NCI-H774 (cell line): Measurements from ENCODE around the gene TPX2.
"Not testable (repeated sequence)": the region's sequence is repeated elsewhere in the genome, so short reads cannot be mapped to it uniquely, and the experiment has no call there.

Experiments used
- DNase-seq: peaks from one replicate; lab custom pipeline; 2025; lab: John Stamatoyannopoulos, UW

Gene TPX2

DNA sequence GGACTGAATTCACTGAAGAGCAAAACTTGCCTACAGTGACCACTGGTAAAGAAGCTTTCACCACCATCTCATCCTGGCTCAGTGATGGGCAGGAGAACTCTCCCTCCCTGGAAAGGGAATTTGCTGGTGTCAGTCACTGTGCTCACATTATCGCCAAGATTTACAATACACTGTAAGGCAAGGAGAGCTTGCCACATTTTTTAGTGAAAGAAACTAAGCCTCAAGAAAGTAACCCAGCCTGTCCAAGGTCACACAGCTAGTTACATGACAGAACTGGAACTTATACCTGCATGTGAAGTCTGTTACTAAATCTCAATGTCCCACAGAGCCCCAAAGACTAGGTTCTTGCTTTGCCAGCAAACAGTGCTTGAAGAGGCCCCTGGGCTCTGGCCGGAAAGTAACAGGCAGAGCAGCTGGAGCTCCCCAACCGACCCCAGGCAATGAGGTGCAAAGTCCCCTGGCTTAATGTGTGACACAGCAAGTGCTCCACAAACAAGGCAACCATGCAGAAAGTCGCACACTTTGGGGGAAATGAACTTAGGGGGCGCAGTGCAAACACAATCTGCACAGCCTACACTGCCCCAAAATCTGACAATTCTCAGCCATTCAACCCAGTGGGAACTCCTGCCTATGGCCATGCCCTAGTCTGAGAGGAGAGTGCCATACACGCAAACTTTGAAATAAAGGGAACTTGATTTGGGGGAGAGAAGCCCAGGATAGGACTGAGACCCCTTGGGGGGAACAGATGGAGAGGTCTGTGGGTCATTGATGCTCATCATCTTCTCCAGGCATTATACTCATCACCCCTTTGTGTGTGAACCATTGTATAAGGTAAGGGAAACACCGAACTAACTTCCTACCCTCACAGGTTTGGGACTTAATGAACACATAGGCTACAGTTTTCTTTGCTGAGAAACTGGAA, 18.3 kb upstream of the TPX2 start:
- DNase-seq = no peak

DNA sequence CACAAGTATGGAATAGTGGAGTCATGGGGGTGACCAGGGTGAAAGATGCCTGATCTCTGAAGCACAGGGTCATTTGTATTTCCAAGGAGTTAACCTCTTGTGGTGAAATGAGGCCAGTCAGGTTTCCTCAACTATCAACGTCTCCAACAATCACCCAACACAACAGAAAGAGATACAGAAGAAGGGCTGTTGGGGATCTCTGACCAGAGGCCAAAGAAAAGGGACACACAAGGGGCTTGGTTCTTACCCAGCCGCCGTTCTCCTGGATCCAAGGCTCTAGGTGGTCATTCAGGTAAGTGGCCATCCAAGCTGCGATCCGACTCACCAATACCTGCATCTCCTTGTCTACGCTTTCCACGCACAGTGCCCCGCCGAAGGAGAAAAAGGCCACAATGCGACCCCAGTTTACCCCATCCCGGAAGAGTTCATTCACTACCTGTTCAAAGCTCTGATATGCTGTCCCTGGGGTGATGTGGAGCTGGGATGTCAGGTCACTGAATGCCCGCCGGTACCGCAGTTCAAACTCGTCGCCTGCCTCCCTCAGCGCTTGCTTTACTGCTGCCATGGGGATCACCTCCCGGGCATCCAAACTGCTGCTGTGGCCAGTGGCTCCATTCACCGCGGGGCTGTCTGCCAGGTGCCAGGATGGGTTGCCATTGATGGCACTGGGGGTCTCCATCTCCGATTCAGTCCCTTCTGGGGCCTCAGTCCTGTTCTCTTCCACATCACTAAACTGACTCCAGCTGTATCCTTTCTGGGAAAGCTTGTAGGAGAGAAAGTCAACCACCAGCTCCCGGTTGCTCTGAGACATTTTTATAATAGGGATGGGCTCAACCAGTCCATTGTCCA, 17.5 kb upstream of the TPX2 start:
- no peak for DNase-seq

DNA sequence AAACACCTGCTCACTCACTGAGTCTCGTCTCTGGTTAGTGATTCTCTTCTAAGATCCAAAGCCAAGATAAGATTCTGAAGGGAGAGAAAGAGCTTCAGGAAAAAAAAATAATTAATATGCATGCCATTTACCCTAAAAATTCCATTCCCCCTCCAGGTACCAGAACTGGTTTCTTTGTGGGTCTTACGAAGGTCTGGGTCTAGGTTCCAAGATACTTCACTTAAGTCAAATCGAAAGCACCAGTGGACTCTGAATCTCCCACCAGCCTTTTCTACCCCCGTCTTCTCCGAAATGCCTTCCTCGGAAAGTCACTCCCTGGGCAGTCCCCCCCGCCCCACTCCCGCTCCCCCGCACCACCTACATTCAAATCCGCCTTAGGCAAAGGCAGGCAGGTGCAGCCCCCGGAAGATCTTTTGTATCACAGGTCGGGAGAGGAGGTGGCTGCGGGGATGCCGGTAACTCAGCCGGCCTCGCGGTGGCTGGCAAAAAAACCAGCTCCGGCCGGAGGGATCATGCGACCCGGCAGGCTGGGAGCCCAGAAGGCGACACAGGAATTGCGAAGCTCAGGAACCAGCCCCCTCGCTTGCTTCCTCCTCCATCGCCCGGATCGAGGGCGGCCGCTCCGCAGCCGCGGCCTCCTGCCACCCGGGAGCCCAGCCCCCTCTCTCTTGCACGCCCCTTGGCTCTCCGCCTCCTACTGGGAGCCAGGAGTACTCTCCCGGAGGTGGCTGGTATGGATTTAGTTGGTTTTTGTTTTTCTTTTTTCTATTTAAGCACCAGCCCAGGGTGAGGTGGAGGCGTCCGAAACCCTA, 16.6 kb upstream of the TPX2 start, which contains the start of gene BCL2L1:
Gene BCL2L1 (minus strand): TSS at position 612 of the 812 bp plus-strand sequence. CDS start 650 bp downstream, outside the sequence.
- DNase-seq = peak; percentile 65

DNA sequence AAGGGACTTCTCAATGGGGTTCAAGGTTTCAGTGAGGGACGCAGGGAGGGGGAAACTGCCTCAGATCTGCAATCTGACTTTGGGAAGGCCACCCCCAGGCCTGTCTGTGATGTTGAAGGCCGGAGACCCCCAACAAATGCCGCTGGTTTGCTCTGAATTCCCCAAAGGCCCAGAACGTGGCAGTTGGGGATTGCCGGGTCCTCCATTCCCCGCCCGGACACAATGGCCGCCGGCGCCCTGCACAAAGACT, 16.1 kb upstream of the TPX2 start:
- DNase-seq = no peak

DNA sequence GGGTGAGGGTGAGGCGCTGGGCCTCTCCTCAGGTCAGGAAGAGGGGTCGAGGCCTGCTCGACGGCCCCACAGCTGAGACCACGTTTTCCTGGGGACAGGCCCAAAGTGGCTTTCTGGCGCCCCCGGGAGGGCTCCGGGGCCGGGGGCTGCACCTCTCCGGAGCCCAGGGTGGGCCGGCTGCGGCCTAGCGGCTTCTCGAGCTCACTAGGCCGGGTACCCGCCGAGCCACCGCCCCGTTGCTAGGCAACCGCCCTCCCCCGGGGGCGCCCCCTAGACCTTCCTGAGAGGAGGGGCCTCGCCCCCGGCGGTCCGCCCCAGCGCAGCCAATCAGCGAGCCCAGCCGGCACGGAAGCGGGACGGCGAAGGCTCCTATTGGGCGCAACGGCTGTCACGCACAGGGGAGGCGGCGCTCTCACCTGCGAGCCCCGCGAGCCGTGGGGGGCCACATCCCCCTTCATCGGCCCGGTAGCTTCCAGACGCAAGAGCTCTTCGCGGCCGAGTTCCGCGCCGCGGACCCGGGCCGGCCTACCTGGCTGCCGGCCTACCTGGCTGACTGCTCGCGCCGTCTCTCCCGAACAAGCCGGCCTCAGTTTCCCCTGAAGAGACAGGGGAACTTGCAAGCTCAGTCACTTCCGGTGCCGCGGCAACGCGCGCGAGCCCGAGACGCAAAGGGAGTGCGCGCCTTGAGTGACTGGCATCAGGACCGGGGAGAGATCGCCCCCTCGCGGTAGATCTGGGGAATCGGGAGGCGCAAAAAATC, 15.6 kb upstream of the TPX2 start:
- peak; percentile 97 for DNase-seq

DNA sequence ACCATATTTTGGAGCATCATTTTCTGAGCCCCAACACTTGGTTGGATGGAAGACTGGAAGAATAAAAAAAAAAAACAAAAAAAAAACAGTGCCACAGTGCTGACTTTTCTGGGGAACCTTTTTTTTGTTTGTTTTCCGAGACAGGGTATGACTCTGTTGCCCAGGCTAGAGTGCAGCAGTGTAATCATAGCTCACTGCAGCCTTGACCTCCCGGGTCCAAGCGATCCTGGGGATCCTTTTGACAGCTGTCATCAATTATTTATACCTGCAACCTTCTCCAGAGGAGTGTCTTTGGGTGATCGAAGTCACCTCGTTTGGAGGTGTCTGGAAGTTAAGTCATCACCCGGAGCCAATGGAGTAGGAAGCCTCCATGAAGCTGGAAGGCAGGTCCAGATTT, 7.8 kb upstream of the TPX2 start:
- no peak for DNase-seq

DNA sequence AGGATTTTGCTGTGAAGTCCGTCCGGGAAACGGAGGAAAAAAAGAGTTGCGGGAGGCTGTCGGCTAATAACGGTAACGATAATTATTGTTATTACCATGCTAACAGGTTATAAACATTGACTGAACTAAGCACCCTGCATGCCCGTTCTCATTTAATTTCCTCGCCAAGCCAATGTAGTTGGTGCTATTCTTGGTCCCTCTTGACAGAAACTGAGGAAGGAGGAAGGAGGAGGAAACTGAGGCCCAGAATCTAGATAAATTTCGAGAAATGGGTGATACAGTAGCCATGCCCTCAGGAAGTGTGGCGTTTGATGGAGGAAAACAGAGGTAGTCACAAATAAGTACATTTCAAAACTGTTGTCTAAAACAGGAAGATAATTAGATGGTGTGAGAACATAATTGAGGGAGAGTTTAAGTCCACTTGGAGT, 474 bp downstream of the TPX2 start:
- no peak for DNase-seq

DNA sequence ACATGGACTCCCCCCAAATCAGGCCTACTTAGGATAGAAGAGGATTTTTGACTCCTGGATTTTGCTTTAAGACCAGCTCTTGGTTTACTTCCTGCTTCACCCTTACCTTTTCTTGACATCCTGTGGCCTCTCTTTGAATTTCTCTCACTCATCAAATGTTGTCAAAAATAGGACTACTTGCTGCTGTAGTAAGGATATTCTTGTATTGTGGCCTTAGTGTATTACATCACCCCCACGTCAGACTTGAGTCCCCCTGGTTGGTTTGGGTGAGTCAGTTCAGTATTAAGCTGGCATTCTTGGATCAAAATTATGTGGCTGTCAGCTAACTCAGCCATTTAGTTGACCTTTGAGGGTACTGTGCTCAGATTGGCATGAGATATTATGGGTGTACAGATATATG, 1.1 kb downstream of the TPX2 start:
- no peak for DNase-seq

DNA sequence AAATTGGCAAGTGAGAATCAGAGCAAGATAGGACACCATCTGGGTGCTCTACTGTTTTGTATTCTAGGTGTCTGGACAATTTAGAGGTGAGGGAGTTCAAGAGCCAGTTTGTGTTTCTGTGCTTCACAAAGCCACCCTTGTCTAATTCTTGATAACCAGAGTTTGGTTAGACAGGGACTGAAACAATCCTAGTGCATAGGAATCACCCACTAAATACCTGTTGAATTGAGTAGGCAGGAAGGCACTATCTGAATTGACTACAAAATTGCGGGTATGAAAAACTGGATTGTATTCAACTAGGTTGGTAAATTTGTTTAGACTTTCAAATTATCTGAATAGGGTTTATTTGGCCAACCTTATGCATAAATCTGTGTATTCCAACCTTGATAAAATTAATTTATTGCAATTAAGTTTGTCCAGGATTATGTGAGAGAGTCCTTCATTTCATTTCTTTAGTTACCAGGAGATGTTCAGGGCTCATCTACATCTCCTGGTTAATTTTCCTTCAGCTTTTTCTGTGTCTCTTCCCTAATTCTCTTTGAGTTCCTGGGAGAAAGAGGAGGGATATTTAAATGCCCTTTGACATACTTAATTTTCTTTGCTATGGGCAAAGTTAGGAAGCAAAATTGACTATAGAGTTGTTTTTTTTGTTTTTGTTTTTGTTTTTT, 1.7 kb downstream of the TPX2 start:
- DNase-seq = no peak

DNA sequence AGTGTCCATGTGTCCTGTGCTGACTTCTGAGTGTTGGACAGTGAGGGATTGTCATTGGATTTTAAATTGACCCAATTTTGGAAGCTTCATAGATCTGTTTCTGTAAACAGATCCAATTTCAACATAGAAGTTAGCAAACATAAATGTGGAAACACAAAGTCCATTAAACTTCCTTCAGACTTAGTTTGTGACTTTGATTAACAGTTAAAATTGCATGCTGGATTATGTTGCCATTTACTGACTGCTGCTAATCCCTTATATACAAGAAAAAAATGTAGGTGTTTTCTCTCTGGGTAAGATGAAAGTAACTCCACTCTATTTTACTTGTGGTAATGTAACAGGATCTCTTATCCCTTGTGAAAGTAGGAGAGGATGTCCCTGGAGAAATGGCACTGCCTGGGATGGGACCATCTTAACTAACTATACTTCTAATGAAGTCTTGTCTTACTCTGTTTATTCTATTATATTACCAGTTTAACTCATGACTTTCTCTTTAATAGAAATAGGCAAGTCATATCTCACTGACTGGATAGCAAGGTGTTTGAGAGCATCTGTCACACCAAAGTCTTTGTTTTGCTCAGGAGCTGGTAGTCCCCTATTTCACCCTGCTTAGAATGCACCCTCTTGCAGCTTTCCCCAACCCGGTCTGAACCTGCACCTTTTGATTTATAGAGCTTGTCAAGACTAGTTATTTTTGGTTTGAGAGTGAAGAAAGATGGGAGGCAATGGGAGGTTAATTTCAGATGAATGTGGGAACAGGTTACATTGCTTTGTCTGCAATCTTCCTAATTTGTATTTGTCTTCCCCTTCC, 7.2 kb downstream of the TPX2 start:
- no peak for DNase-seq

DNA sequence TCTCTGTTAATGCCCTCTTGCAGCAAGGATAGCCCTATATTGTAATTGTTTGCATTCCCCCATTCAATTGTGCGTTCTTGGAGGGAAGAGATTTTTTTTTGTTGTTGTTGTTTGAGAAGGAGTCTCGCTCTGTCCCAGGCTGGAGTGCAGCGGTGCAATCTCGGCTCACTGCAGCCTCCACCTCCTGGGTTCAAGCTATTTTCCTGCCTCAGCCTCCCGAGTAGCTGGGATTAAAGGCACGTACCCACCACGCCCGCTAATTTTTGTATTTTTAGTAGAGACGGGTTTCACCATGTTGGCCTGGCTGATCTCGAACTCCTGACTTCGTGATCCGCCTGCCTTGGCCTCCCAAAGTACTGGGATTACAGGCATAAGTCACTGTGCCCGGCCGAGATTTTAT, 7.9 kb downstream of the TPX2 start:
- DNase-seq = not testable (repeated sequence)

DNA sequence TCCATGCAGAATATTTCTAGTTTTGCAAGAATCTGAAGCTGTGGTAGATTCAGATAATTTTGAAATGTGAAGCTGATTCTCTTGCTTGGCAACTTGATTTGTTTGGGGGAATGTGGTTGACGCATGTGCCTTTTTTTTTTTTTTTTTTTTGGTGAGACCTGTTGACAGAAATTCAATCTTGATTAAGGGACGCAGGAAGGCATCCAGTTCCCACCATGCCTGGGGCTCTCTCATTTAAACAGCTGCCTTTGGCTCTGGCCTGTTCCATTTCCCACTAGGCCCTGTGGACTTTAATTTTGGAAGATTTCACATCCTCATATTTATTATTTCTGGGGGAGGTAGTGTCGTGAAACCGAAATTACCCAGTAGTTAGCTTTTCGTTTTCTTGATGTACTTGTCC, 8.6 kb downstream of the TPX2 start:
- DNase-seq = no peak

DNA sequence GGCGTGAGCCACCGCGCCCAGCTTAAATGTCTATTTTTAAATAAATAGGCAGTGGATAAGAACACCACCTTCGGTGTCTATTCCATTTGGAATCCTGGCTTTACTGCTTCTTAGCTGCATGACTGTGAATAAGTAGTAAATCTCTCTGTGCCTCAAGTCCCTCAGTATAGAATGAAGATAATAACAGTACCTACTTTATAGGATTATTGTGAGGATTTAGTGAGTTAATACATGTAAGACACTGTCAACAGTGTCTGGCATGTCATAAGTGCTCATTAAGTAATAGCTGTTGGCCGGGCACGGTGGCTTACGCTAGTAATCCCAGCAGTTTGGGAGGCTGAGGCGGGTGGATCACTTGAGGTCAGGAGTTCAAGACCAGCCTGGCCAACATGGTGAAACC, 10.1 kb downstream of the TPX2 start:
- DNase-seq = no peak

DNA sequence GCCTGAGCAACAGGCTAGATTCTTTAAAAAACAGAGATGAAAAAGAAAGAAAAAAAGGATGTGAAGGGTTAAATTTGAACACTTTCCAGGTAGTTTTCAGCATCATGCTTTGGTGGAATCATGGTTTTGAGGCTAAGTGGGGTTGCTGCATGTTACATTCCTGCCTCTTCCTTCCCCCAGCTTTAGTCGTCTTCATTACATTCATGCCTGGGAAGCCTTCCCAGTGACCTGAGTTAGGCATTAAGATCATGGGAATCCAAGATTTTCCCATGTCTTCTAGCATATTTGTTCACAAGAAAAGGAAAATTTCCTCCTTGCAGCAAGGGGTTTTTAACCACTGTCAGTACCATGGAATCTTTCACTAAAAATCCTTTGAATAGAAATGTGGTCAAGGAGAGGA, 12.0 kb downstream of the TPX2 start:
- no peak for DNase-seq

DNA sequence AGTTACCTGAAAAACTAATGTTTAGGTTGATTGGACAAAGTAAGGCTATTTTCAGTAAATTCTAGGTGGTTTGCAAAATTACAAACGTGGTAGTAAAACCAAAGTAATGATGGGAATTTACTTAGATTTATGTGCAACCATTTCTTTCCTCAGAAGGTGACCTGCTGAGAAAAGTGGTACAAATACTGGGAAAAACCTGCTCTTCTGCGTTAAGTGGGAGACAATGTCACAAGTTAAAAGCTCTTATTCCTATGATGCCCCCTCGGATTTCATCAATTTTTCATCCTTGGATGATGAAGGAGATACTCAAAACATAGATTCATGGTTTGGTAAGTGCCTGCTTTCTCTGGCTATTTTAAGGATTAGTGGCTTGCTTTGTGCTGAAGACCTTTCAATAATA, 18.2 kb downstream of the TPX2 start:
- DNase-seq = no peak

DNA sequence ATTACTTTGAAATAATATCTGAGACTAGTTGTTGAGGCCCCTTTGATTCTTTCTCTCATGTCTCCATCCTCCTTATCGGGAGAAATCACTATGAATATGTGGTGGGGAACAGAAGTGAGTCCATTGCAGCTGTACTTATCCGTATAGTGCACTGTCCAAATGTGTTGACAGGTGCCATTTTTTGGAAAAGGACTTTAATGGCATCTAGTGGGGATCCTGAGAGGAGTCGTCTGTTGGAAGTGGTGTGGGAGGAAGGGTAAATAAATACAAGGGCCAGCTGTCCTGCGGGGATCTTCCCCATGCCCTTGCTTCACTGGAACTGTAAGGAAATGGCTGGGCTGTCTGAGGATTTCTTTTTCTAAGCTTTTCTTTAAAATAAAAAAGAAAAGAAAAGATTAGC, 19.4 kb downstream of the TPX2 start:
- no peak for DNase-seq

DNA sequence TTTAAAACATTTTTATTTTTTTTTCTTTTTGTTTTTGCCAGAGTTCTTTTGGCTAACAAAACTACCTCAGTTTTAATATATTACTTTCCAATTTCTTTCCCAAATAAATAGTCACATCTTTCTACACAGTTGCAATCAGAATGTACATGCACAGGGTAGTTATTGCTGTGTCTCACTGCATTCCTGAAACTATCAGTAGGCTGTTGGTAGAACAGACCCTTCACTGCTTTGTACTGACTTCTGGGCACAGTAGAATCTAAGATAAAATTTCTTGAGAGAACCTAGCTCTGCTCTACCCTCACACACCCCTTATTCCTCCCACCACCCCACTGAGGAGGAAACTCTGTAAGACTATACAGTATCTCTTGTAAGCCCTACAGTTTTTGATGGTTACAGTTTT, 19.9 kb downstream of the TPX2 start:
- DNase-seq = no peak

DNA sequence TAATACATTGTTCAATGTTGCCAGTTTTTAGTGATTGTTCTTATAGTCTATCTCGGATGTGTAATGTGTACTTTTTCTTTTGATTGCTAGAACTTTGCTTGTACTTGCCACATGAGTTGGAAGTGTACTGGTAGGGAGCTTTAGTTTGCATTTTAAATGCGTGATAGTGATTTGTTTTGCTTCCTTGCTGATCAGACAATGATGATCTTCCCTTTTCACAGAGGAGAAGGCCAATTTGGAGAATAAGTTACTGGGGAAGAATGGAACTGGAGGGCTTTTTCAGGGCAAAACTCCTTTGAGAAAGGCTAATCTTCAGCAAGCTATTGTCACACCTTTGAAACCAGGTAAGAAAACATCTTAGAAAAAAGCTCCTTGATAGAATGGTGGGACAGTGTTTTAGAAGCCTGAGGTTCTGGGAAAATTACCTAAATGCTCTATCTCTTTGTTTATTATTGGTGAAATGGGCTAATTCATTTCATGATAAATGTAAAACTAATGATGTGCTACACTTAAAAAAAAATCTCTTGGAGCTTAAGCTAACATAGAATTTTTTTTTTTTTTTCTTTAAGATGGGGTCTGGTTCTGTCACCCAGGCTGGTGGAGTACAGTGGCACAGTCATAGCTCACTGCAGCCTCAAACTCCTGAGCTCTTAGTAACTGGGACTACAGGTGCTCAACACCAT, 20.9 kb downstream of the TPX2 start:
- no peak for DNase-seq

DNA sequence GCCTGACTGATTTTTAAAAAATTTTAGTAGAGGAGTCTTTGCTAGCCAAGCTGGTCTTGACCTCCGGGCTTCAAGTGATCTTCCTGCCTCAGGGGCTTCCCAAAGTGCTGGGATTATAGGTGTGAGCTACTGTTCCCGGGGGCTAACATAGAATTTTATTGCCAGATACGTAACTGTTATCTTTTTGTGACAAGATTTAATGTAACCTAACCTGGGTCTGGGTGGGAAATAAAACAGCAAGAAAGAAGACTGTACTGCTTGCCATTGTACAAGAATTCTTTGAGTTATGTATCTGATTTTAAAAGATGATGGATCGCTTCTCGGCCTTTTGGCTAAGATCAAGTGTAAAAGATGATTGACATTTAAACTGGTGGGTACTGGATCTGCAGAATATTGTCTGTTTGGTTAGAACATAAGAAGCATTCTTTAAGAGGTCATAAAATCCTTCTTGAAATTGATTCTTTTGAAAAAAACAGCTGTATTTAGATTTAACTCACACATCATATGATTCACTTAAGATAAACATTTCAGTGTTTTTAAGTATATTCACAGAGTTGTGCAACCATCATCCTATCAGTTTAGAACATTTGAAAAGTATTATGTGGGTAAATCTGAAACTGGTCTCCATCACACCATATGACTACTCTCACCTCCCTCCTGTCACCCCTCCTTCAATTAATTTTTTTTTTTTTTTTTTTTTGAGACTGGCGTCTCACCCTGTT, 21.6 kb downstream of the TPX2 start:
- no peak for DNase-seq
